GM19193 (cell line): ENCODE results near the gene MTG2.

Experiments
- POLR2A ChIP-seq: IDR thresholded peaks from 4 replicates; pipeline ENCODE4 v1.6.1; 2011; ENCODE audit not compliant: insufficient read depth, insufficient read length; ENCODE audit errors: extremely low read depth

MTG2 gene

DNA sequence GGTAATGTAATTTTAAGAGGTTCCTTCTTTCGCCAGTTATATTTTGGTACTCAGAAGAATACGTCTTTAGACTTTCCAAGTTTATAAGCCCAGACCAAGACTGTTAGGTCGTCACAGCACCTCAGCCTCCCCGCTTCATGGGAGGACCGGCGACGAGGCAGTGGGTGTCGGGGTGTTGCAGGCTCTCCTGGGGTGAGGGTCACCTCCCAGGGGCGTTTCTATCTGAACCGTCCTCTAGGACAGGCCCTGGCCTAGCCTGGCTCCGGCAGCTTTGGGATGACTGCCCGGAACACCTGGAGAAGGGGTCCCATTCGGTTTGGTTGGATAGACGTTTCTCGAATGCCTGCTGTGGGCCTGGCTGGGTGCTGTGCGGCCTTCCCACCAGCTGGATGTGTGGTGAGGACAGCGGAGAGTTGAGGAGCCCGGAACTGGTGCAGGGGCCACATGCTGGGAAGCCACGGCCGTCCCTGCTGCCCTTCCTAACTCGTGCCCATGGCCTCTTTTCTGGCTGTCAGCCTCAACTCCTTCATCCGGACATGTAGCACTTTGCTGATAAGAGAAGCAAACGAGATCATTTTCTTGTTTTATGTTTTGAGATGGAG is 56.6 kb downstream of the MTG2 start:
- no peak for TF ChIP-seq POLR2A

DNA sequence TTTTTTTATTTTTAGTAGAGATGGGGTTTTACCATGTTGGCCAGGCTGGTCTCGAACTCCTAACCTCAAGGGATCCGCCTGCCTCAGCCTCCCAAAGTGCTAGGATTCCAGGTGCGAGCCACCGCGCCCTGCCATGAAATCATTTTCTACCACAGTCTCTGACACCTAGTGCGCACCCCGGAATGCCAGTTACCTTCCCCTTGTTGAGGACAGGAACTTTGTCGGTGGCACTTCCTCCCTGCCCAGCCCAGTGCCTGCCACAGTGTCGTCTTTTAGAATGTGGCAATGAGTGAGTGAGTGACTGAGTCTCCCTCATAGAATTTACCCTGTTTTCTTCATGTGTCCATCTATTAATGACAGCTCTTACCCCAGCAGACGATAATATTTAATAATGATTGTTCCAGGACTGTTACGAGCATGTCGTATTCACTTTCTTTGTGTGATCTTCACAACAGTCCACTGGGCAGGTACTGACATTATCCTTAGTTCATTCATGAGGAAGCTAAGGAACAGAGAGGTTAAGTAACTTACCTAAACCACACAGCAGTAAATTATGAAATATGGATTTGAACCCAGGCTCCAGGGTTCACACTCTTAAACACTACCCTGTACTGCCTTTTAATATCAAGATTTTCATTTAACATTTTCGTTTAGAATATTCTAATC is 57.3 kb downstream of the MTG2 start:
- TF ChIP-seq POLR2A = no peak

DNA sequence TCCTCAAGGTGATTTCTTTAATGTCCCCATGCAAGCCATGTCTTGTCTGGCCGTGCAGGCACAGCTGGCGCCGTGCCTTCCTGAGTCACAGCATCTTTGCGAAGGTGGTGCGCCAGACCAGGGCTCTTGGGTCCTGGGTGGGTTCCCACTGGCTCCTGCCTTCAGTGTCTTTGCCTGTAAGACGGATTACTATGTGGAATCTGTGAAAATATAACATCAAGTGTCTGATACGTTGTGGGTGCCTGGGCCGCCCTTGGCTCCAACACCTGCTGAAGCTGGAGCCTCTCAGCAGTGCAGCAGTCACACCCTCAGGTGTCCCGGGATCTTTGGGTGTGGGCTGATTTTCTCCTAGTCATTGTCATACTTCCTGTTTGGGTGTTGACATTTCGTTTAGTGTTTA is 58.7 kb downstream of the MTG2 start:
- no peak for TF ChIP-seq POLR2A

DNA sequence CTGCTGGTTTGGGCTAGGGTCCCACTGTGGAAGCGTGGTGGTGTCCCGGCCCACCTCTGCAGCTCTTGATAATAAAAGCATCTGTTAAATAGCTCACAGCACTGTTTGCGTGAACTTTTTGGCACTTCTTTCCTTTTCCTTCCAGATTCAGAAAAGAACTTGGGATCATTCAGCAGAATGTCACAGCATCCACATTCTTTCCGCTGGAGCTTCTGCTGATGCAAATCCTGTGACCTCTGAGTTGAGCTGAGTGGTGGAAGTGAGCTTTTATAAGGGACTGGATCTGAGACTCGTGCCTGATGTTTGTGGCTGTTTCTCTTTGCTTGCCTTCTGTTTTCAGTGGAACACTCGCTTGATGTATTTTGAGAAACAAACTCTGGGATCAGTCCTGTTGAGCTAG is 59.3 kb downstream of the MTG2 start:
- no peak for TF ChIP-seq POLR2A

DNA sequence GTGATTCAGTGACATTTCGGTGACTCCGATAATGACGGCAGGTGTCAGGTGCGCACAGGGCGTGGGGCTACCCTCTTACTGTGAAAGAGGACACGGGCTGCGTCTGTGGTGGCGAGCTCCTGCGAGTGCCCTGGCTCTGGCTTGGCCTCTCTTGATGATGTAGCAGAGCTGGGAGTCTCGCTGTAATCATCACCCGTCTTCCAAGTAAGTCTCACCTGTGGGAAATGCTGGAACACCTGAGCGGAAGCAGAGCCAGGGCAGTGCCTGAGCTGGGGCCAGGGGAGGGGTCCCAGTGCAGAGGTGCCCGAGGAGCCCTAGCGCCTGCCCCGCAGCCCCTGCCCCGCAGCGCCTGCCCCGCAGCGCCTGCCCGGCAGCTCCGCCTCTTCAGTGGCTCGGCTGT is 60.3 kb downstream of the MTG2 start:
- no peak for TF ChIP-seq POLR2A

DNA sequence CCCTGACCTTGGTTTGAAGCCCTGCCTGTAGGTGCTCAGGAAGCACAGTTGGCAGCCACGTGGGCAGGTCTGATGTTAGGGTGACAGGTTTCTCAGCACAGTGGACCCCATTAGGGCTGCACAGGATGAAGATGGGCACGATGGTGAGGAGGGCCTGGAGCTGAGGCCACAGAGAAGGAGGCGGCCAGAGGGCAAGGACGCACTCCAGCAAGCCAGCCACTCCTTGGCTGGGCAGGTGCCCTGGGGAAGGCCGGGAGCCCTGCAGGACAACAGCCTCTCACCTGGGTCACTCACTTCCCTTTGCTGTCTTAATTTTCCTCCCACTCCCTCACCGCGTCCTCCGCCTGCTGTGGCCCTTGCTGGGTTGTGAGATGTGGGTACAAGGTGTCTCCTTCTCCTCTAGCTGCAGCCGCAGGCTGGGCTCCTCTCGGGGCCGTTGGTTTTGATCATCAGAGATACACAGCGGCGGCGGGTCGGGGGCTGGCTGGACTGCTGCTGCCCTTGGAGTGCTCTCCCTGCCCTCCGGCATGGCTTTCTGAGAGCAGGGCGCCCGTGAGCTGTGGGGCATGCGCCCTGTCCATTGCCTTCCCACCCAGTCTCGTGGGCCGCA is 61.2 kb downstream of the MTG2 start:
- no peak for TF ChIP-seq POLR2A

DNA sequence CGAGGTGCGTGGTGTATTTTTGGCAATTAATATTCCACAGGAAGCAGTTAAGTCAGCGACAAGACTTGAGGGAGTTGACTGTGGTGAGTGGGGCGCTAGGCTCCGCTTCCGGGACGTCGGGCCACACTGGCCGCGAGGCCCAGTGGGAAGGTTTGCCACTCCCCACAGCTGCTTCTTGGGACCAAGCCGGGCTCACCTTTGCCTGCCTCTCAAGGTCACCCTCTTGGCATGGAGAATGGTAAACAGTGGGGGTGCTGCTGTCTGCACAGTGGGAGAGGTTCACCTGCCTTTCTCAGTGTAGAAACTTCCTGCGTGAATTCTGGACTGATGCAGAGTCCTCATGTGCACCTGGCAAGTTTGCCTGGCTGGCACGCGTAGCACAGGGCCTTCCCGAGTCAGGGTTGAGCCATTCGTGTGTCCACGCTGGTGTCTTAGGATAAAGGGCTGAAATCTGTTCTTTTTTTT is 61.8 kb downstream of the MTG2 start:
- TF ChIP-seq POLR2A = no peak

DNA sequence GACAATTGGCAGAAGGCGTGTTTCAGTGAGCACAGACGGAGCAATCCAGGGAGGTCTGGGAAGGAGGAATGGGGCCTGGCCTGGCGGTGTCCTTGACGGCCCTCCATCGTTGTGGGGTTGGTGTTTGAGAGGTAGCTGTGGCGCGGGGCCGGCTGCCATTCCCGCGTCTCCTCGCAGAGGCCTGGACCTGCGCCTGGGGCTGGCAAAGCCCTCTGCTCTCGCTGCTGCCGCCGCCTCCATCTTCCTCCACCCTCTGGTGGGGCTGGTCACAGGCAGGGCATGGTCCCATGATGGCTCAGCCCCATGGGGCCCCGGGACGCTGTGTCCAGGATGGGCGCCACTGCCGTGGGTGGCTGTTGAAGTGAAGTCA is 63.1 kb downstream of the MTG2 start:
- no peak for TF ChIP-seq POLR2A

DNA sequence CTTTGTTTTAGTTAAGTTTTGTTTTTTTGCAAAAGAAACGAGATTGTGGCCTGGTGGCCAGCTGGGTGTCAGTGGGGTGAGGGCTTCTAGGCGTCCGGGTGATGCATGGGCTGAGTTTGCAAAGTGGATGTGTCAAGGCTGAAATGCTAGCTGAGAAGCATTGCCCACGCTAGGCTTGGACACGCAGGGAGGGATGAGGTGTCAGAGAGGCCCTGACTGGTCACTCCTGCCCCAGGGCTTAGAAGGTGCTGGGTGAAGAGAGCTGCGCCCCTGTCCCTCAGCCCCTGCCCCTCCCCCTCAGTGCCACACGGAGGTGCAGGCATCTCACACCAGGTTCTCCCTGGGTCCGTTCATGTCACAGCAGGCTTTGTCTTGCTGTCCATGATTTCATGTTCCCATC is 63.6 kb downstream of the MTG2 start:
- no peak for TF ChIP-seq POLR2A

DNA sequence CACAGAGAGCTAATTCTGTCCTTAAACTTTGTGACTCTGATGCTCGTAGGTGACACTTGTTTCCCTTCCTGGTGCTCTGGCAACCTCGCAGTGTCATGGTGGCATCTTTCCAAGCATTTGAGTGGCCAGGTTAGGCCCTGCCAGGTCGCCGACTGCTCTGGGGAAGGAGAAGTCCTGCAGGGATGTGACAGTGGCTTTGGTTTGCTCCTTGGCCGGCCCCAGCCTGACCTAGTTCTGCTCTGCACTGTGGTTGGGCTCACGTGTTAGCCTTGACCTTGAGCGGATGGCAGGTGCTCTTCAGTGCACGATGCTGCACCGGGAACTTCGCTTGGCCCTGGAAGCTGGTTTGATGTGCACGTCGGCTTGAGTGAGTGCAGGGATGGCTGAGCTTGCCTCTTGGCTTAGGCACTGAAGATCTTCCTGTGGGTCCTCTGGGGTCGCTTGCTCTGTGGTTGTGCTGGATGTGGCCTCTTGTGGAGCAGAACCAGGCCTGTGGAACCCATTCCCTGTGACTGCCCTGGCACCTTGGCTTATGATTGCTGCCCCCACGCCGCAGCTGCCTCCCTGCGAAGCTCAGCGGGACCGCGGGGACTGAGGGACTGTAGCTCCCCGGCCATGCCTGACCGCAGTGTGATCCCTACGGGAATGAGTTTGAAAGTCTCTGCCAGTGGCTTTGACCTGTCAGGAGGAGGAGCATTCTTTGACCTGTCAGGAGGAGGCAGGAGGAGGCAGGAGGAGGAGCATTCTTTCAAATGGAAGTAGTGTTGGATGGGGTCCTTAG is 64.2 kb downstream of the MTG2 start:
- TF ChIP-seq POLR2A = no peak

DNA sequence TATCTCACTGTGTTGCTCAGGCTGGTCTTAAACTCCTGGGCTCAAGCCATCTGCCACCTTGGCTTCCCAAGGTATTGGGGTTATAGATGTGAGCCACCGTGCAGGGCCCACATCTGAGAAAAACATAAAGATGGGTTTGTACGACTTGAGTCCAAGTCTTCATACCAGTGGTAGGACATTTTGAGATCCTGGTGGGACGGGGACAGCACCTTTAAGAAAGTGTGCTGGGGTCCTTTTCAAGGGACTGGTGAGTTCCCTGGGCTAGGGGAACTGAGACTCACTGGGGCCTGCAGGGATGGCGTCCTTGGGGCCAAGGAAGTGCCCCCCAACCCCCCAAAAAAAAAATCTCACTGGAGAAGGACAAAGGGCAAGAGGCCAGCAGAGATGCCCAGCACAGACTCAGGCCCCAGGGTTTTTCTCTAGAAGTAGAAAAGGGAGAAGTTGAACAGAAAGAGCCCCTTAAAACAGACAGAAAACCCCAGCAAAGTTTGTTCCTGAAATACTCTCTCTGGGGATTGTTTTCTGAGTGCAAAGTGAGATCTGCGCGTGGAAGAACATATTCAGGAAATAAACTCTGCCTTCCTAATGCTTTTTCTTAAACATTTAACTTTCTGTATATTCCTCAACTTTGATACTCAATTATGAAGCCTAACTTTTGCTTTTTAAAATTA is 66.2 kb downstream of the MTG2 start:
- no peak for TF ChIP-seq POLR2A

DNA sequence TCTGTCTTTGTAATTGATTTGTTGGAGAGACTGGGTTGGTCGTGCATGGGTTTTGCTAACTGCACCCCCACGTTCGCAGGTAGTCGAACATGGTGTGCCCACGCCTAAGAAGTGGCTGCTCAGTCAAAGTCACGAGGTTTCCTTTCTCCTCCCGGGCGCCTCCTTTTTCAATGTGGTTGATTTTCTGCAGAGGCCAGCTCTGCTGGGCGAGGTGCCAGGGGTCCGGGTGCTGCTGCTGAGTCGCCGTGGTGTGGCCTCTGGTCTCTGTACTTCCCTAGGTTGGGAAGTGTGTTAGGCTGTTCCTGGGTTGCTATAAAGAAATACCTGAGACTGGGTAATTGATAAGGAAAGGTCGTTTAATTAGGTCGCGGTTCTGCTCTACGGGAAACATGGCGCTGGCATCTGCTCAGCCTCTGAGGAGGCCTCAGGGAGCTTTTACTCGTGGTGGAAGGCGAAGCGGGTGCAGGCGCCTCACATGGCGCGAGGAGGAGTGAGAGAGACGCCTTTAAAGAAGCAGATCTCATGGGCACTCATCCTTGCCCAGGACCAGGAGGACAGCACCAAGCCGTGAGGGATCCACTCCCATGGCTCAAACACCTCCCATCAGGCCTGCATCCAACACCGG is 69.6 kb downstream of the MTG2 start:
- TF ChIP-seq POLR2A = no peak
